GM19099 (cell line): ENCODE data around the gene CELF4.

Experiments used
- POLR2A ChIP-seq: IDR thresholded peaks from 3 replicates; pipeline ENCODE4 v1.6.1; 2011; ENCODE audit warnings: low read depth; ENCODE audit not compliant: insufficient read length; ENCODE audit errors: extremely low read depth

Gene CELF4

GRCh38 chr18:37327063-37327577 is 238.5 kb downstream of the CELF4 start:
- TF ChIP-seq POLR2A, result no peak

GRCh38 chr18:37322492-37323035 is 243.0 kb downstream of the CELF4 start:
- TF ChIP-seq POLR2A, result no peak

GRCh38 chr18:37321582-37322491 is 243.8 kb downstream of the CELF4 start:
- TF ChIP-seq POLR2A, result no peak

- no peak for TF ChIP-seq POLR2A
Observed at GRCh38 chr18:37320317-37320716, 245.3 kb downstream of the CELF4 start.

- no peak for TF ChIP-seq POLR2A
Observed at GRCh38 chr18:37318360-37319355, 246.9 kb downstream of the CELF4 start.

- no peak for TF ChIP-seq POLR2A
Observed at GRCh38 chr18:37317486-37317885, 248.1 kb downstream of the CELF4 start.

- TF ChIP-seq POLR2A, result no peak
Observed at GRCh38 chr18:37316468-37316867, 249.1 kb downstream of the CELF4 start.

GRCh38 chr18:37315935-37316334 is 249.7 kb downstream of the CELF4 start:
- TF ChIP-seq POLR2A, result no peak

- no peak for TF ChIP-seq POLR2A
Observed at GRCh38 chr18:37314534-37314933, 251.1 kb downstream of the CELF4 start.

- TF ChIP-seq POLR2A, result no peak
Observed at GRCh38 chr18:37313624-37314023, 252.0 kb downstream of the CELF4 start.

GRCh38 chr18:37309861-37310260 is 255.7 kb downstream of the CELF4 start:
- TF ChIP-seq POLR2A, result no peak

- no peak for TF ChIP-seq POLR2A
Observed at GRCh38 chr18:37309059-37309458, 256.5 kb downstream of the CELF4 start.

- no peak for TF ChIP-seq POLR2A
Observed at GRCh38 chr18:37307181-37307580, 258.4 kb downstream of the CELF4 start.

GRCh38 chr18:37306432-37306831 is 259.2 kb downstream of the CELF4 start:
- no peak for TF ChIP-seq POLR2A

- TF ChIP-seq POLR2A, result no peak
Observed at GRCh38 chr18:37305066-37305465, 260.5 kb downstream of the CELF4 start.

GRCh38 chr18:37304012-37304680 is 261.5 kb downstream of the CELF4 start:
- no peak for TF ChIP-seq POLR2A
